ENCODE measurements around the gene SHC4.

SHC4 gene

DNA sequence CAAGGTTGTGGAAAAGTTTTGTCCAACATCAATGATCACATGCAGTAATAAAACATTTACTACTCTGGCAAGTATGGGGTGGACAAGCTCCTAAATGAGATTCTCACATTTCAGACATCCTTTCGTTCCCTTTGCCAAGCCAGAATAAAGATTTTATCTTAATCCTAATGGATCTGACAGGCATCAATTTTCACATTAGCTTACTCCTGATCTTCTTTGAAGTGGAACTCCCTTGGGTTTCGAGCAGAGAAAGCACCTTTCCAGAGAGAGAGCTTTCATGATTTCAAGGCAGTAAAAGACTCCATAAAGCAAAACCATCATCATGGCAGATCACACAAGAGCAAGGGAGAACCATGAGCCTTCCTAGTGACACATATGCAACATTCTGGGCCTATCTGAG is 113.1 kb downstream of the SHC4 start:
- no peak for DNase-seq (ENCODE audit: low read depth)

DNA sequence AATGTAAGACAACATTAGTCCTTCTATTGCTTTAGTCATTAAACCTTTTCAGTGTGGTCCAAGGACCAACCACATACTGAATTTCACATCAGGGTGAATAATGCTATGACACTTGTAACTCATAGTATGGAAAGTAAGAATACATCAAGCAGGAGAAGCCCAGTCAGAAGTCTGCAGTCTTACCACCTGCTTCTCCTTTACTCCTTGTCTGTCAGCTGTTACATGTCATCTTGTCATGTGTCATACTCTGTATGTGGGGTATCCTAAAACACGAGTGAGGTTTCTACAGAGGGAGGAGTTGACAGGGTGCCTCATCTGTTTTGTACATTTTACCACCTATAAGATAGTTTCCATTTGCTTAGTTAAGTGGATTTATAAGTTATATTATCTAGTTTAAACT is 118.6 kb downstream of the SHC4 start:
- no peak for DNase-seq (ENCODE audit: low read depth)

DNA sequence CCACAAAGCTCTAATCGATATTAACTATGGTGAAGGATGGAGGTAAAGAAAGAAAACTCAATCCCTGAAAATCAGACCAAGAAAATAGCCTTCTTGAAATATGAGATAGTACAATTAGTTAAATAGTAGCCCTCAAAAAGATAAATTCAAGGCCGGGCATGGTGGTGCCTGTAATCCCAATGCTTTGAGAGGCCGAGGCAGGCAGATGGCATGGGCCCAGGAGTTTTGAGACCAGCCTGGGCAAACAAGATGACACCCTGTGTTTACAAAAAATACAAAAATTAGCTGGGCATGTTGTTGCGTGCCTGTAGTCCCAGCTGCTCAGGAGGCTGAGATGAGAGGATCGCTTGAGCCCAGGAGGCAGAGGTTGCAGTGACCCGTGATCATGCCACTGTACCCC is 121.2 kb downstream of the SHC4 start:
- DNase-seq (ENCODE audit: low read depth) = no peak

DNA sequence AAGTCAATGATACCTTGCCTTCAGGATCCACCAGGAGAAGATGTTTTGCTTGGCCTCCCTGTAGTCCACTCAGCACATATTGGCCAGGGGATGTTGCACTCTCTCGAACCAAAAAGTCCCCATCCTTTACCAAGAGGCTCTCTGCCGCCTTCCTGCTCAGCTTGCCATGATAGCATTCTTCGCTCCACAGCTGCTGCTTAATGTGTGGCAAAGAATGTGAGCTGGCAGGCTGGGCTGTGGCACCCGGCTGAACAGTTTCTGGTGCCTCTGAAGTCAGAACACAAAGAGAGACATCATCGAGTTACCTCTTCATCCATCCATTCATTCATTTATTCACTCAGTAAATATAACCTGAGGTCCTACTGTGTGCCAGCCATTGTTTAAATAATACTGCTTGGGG is 129.0 kb downstream of the SHC4 start:
- no peak for DNase-seq (ENCODE audit: low read depth)

DNA sequence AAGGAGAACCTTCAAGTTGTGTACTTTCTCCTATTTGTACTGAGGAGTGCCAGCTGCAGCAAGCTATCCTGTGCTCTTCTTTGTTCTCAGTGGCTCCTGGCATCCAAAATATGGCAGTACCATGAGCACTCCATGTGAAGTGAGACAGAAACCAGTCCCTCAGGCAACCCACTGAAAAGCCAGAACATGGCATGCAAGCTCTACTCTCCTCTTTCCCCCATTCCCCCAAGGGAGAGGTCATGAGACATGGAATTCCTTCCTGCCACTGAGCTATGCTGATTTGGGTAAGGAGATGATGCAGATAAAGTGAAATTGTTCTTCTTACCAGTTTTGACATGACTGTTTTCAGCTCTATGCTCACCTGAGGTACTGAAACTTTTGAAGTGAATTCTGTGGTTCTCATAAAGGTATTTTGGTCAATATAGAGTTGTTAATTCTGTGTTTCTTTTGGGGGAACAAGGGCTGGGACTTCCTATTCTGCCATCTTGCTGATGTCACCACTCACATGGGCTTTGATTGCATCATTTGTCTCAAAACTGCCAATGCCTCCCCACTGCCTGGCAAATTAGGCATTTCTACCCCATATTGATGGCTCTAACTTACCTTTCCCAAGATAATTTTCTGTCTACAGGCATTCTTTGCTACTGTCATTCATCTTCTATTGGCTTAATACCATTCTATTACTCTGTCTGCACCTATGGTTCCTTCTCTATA is 130.0 kb downstream of the SHC4 start:
- DNase-seq (ENCODE audit: low read depth) = no peak

DNA sequence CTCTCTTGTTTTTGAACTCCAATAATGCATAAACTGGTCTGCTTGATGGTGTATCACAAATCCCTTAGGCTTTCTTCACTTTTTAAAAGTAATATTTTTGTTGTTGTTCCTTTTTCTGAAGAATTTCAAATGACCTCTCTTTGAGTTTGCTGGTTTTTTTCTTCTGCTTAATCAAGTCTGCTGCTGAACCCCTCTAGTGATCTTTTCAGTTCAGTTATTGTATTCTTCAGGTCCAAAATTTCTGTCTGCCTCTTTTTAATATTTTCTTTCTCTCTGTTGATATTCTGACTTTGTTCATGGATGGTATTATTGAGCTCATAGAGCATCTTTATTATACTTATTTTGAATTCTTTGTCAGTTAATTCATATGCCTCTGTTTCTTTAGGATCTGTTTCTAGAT is 131.1 kb downstream of the SHC4 start:
- DNase-seq (ENCODE audit: low read depth) = no peak

DNA sequence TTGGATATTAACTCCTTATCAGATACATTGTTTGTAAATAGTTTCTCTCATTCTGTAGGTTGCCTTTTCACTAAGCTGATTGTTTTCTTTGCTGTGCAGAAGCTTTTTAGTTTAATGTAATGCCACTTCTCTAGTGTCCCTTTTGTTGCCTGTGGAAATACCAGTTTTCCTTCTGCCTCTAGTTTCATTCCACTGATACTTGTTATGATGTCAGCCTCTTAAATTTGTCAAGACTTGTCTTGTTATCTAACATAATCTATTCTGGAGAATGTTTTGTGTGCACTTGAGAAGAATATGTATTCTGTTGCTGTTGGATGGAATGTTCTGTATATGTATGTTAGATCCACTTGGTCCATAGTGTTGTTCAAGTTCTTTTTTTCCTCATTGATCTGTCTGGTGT is 134.8 kb downstream of the SHC4 start:
- DNase-seq (ENCODE audit: low read depth) = no peak

DNA sequence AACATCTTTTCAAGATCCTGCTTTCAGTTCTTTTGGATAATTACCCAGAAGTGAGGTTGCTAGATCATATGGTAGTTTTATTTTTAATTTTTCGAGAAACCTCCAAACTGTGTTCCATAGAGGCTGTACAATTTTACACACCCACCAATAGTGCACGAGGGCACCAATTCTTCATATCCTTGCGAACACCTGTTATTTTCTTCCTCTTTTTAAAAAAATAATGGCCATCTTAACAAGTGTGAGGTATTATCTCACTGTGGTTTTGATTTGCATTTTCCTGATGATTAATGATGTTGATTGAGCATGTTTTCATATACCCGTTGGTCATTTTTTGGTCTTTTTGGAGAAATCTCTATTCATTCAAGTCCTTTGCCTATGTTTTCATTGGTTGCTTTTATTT is 135.2 kb downstream of the SHC4 start:
- no peak for DNase-seq (ENCODE audit: low read depth)

DNA sequence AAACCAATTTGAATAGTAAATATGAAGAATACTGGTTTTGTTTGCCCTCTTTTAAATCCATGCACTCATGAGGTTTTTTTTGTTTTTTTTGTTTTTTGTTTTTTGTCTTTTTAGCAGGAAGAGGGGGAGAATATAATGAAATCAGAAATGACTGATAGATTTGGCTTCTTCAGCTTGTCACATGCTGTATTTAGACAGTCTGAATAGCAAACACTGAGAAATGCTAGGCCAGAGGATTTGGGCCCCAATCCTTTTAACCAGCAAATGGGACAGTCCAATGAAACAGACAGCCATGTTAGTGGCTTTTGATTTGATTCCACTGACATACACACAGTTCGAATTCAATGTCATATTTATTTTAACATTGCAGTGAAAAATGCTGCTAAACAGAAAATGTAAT is 138.6 kb downstream of the SHC4 start:
- DNase-seq (ENCODE audit: low read depth) = no peak

DNA sequence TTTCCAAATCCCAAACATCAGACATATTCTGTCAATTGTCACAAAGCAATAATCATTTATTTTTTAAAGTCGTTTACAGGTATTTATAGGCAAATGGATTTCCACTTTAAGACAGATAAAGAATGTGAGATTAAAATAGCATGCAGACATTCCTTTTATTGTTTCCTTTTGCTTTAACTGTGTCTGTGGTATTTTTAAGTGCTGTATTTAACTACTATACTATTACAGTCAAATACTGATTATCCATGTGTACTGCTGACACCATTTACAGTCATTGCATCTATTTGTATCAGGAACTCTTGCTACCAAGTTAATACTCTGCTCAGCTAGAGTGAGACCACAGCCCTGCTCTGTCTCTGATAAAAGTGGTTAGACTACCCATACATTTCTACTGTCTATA is 140.0 kb downstream of the SHC4 start:
- DNase-seq (ENCODE audit: low read depth) = no peak

DNA sequence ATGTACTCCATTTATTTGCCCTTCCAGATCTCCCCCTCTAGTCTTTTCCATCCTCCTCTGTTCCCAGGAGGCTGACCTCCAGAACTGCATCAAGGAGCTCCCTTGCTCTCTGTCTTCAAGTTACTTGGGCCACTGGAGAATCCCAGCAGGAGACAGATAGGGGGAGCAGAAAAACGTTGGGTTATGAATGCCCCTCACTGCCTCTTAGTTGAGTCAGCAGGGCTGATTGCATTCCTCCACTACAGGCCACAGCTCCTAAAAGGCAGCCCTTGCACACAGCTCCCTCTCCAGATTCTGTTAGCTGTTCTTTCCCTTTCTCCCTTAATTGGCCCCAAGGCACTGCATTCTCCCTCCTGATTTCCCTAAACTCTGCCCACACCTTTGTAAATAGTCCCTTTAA is 140.5 kb downstream of the SHC4 start:
- peak; percentile 38 for DNase-seq (ENCODE audit: low read depth)

DNA sequence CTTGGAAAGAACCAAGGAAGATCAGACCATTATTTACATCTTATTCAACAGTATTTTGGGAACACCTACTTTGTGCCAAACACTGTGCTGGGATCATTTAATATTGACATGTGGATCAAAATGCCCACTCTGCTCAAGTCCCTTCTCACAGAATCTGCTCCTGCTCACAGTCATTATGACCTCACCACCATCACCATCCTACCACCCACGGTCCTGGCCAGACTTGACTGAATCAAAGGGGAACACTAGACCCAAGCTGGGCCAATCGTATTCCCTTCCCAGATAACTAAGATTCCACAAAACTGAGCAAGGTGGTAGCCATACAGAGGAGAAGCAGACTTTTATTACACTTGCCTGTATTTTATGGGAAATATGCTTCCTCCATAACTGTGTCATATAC is 149.4 kb downstream of the SHC4 start:
- DNase-seq (ENCODE audit: low read depth) = no peak

DNA sequence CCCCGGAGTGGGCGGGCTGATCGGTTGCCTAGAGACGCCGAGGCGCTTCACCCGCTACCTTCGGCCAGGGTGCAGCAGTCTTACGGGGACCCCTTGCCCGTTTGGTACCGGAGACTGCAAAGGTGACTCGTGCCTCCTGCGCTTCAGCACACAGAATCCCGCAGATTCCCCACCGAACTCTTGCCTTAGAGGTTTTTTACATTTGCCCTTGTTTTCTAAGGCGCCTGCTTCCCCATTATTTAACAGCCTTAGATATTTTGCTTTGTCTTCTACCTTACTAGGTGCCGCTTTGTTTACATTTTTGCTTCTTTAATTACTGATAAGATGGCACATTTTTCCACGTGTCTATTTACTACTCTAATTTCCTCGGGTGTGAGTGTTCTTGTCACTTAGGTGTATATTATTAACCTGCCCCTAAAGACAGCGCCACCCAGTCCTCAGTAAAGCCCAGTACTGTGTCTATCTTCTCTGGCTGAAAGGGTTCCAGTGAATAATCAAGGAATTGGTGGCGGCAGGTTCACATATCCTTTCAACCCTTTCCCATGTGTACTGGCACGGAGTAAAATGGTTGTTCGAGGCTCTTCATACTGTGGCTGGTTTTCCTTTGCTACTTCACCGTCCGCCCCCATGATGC is 152.3 kb downstream of the SHC4 start:
- no peak for DNase-seq (ENCODE audit: low read depth)

DNA sequence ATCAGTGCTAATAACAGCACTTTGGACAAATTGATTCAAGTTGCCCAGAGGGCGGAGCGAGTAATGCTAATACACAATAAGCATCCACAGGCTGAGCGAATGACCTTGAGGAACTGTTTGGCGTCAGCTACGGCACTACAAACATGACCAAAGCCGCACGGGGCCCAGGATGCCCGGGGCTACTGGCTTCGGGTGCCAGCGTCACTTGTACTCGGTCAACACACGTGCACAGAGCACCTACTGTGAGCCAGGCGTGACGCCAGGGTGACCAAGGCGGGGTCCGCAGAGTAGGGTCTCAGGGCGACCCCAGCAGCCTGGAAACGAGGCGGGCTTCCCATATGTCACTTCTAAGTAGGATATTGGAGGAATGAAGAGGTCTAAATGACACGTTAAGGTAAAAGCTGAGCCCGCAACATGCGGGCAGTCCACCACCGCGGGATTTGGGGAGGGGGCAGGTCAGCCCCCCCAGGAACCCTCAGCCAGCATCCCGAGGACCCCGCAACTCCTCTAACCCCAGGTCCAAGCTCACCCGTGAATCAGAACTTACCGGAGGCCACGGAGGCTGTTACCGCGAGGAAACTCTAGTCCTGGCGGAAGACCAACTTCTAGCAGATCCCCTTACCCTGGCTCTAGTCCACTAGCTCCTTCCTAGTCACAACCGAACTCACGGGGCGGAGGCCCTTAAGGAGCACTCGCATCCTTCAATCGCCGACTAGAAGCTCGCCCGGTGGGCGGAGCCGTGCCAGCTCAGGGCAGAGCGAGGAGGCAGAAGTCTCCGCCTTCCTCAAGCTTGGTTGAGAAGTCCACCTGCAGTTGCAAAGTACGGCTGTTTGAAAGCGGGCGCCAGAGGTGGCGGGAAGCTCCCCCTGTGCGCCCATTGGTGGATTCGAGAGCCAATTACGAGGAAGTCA is 153.1 kb downstream of the SHC4 start, which contains the start of gene CEP152:
TSS of gene CEP152 (minus strand) at position 656 of the 911 bp plus-strand sequence. CDS start 5,420 bp downstream, outside the sequence.
- DNase-seq (ENCODE audit: low read depth) = peak; percentile 100

DNA sequence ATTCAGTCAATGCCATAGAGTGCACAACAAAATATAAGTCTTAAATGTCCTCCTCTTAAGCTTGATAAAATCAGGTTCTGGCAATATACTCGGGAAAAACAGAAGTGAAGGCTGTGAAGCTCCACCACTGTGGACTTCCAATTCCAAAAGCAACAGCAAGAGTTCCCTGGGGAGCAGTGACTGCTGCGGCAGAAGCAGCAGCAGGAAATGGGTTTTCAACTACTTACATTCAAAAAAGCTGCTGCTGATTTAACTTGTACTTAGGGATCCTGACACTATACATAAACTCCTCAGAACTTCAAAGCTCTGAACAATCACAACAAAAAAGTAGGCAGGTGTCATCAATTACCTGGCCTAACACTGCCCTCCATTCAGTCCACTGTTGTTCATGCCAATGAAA is 157.6 kb downstream of the SHC4 start:
- no peak for DNase-seq (ENCODE audit: low read depth)

DNA sequence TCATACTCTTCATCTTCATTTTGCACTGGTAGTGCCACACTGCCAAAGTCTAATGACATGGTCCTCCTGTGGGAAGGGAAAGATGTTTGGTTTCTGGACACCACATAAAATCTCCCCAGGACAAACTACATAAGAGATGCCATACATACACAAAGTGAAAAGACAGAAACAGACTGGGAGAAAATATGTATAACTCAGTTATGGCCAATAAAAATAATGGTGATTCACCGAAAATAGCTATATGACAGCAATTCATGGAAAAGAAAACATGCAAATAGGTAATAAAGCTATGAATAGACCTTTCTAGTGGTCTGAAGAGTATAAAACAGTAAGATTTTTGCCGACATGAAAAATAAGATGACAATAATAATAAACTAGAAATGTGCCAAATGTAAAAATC is 158.1 kb downstream of the SHC4 start:
- no peak for DNase-seq (ENCODE audit: low read depth)

DNA sequence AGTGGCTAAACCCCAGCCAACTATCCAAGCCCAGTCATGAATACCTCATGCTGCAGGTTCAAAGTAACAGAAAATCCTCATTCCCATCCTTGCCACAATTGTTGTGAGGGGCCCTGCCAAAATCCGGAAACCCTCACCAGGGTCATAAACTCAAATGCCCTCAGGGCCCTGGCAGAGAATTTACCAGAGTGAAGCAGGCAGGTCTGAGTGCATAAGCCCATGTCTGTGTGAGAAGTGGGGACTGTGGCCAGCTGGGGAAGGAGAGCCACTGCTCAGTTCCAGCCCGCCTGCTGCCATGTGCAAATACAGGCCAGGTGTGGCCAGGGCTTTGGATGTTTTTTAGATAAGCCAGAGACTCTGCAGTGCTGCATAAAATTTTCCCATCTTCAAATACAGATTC is 159.8 kb downstream of the SHC4 start:
- DNase-seq (ENCODE audit: low read depth) = no peak

DNA sequence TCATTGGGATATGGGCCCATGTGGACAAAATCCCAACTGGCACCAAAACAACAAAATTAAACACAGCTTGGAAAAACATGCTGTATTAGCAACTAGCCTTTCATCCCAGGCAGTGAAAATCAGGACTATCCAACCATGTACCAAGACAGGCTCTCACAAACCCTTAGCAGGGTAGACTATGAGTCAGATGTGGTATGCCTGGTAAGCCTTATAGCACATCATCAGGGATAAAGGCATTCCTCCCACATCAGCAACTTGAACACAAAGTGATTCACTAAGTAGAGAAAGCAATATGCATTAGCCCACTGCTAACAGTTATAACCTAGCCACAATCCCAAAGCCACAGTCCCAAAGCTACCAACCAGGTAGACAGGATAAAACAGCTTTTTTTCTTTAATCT is 160.9 kb downstream of the SHC4 start:
- peak; percentile 97 for DNase-seq (ENCODE audit: low read depth)

DNA sequence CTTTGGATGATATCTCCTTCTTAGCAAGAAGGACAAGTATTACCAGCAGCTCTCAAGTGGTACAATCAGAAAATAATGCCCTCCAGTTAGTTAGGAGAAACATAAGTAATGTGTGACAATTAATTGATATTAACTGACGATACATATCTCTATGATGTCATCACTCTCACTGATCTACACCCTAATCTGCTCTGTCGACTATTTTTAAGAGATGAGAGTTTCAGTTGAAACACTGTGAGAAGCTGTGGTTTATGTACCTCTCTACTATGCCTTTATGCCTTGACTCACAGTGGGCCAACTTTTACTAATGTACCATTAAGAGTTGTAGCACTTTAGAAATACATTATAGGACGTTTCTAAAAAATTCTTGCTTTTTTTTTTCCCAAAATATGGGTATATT is 161.5 kb downstream of the SHC4 start:
- DNase-seq (ENCODE audit: low read depth) = no peak

DNA sequence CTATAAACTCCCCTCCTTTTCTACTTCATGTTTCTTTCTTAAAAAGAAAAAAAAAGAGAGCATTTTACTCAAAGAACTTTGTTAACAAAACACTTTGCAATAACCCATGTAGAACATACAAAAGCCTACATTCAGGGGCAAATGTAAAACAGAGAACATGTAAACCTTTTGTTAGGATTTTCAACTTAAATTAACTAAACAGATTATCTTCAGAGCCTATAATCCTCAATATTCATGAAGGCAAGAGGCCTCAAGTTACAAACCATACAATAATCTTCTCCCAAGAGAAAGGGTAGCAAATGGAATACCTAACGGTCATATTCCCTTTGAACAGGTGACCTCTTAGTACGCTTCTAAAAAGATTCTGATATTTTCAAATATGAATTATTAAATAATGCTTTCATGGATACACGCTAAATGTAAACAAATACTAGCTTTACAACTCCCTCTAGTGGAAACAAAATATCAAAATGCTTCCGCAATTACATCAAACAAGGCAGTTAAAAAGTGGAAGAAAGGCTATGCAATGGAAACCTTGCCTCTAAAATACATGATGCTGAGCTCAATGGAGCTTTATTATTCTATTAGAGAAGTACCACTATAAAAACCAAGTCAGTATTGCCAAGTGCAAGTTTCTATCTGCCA is 162.8 kb downstream of the SHC4 start:
- DNase-seq (ENCODE audit: low read depth) = peak; percentile 55

DNA sequence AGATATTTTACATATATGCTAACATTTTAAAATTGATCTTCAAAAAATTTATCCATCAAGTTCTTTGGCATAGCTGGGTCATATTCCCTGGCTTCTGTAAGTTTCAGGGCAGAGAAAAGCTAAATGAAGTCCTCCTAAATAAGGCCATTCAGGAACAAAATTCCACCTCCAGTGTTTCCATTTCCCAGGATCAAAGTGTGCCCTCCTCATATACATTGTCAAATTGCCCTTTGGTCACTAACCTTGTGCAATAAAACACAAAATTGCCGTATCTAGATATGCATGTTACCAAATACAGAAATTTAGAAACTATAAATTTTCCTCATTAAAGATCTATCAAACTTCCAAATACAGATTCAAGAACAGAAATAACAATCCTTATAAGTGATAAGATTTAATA is 163.5 kb downstream of the SHC4 start:
- DNase-seq (ENCODE audit: low read depth) = no peak

DNA sequence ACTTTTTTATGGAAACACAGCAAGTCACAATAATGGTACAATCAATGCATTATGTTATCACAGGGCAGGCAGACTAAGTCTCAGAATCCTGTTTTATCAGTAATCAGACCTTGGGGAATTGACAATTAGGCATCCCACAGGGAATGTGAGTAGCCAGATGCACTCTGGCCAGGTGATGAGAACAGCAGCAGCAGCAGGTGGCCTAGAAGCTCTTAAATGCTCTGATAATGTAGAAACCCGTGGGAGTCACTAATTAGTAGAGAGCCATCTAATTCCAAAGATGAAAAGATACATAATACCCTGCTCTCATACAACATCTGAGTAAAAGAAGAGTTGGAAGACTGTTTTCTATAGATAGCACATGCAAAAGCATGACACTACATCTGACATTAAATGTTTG is 165.4 kb downstream of the SHC4 start:
- DNase-seq (ENCODE audit: low read depth) = no peak

All from iris pigment epithelial cell (primary cell).